ENCODE measurements around the gene APLP2. TPM values are rescaled to one million over a fixed set of nuclear protein-coding genes. Genes with fewer than 3 reads are reported as not detected.
A peak's percentile ranks its signal among the peaks of the same experiment; 100 is the strongest.

The APLP2 gene
- total and polyA plus RNA-seq, 4 donors, result 219 to 414 (median 386) TPM

DNA sequence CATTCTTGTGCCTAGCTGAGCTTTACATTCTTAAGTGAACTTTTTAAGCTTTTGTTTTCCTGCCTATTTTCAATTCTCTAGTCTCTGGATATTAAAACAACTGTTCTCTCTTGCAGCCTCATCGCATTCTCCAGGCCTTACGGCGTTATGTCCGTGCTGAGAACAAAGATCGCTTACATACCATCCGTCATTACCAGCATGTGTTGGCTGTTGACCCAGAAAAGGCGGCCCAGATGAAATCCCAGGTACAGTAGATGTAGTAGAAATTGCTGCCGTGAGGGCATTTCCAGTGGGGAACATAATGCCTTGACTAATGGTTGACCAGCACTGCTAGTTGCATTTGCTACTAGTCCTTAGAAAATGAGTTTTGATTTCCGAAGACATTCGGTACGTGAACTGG, 60.2 kb downstream of the APLP2 start:
- peaks cover 0 to 19% of the 10 kb centered on the region in 2 donors for H3K36me3 ChIP-seq (ENCODE audit: control insufficient read depth in 1 of 2, insufficient read depth in 2 of 2, low read length in 1 of 2)
- H3K4me3 ChIP-seq (ENCODE audit: low read length in 2 of 2), result no peak overlapping the region
- 79 to 80% methylated on average over 11 of the region's 11 CpGs for WGBS, 2 donors
- no peak overlapping the region for H3K27ac ChIP-seq (ENCODE audit: low read depth in 1 of 2, low read length in 2 of 2)
- DNase-seq (no peak), ATAC-seq (ENCODE audit: low FRiP score) (no peak)
- intact Hi-C loops (cut with DNase I), result loop anchor here (2.0 to 10.0 kb wide), 3 partner anchors 125 to 207 kb away; partner anchors contain the start of gene PRDM10 (in 2 of the 2)
- no peaks in the 10 kb centered on the region for H3K4me1 ChIP-seq (ENCODE audit: control insufficient read depth in 1 of 2, insufficient read depth in 2 of 2, low read length in 2 of 2)
- H3K27me3 ChIP-seq (ENCODE audit: control insufficient read depth in 1 of 2, insufficient read depth in 2 of 2, low read length in 1 of 2), result no peaks in the 10 kb centered on the region
- H3K9me3 ChIP-seq (ENCODE audit: control insufficient read depth, low read length), result no peaks in the 10 kb centered on the region

DNA sequence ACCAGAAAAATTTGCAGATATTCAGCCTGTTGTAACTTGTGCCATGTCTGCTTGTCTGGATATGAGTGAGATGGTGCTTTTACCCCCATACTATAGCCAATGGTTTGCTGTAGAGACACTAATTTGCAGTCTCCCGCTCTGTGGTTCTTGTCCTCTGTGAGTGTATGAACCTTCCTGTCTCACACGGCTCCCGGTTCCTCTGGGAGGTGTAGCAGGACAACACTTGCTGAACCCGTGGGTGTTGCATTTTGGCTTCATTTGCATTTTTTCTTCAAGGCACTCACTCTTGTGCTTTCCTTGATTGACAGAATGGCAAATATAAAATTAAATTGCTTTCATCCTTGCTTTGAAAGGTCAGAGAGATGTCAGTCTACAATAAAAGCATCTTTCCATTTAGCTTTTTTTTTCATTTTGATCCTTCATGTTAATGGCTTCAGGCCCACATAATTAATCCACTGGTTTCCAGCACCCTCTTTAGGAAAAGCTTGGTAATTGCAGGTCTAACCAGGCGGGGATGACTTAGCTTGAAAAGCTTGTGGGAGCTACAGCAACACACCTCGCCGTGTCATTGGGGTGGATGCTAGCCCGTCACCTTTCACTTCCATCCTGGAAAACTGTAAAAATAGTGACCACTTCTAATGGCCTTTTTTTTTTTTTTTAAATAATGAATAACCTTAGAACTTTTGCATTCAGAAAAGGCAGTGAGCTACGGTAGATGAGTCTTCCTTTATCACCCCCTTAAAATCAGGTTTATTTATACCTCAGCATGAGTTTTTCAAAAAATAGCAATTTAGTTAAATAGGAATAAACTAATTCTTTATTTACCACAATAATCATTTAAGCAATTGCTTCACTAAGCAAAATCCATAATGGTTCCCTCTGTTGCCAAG, 62.5 kb downstream of the APLP2 start:
- WGBS, 2 donors, result 54 to 55% methylated on average over 9 of the region's 9 CpGs
- Histone ChIP-seq H3K36me3 (ENCODE audit: control insufficient read depth in 1 of 2, insufficient read depth in 2 of 2, low read length in 1 of 2) (peaks cover 0 to 16% of the 10 kb centered on the region in 2 donors), H3K4me3 (ENCODE audit: low read length in 2 of 2) (no peak overlapping the region), H3K9me3 (ENCODE audit: control insufficient read depth, low read length) (no peaks in the 10 kb centered on the region), H3K27ac (ENCODE audit: low read depth in 1 of 2, low read length in 2 of 2) (no peak overlapping the region), H3K4me1 (ENCODE audit: control insufficient read depth in 1 of 2, insufficient read depth in 2 of 2, low read length in 2 of 2) (no peaks in the 10 kb centered on the region), H3K27me3 (ENCODE audit: control insufficient read depth in 1 of 2, insufficient read depth in 2 of 2, low read length in 1 of 2) (no peaks in the 10 kb centered on the region)
- DNase-seq (no peak), ATAC-seq (ENCODE audit: low FRiP score) (peak; percentile 83)
- intact Hi-C loops (cut with DNase I), result loop anchor here (2.0 to 5.0 kb wide), 3 partner anchors 130 to 209 kb away; partner anchors contain the start of gene PRDM10 (in 1 of the 2)

DNA sequence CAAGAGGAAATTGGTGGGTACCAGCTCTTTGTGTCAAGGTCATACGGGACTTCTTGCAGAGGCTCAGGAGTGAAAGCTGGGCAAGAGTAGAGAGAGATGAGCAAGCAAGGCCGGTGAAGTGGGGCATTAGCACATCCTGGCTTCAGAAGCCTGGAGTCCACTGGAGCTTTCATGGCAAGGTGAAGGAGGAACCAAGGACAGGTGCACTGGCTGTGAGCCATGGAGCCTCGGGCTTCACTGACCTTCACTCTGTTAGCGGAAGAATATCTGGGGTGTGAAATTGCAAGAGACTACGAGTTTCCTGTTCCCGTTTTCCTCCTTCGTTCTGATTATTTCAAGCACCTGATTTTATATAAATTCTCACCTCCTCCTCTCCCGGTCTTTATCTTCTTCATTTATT, 64.0 kb downstream of the APLP2 start:
- no peak overlapping the region for H3K27ac ChIP-seq (ENCODE audit: low read depth in 1 of 2, low read length in 2 of 2)
- ATAC-seq (ENCODE audit: low FRiP score), result no peak
- 92 to 94% methylated on average over 8 of the region's 8 CpGs for WGBS, 2 donors
- no peak for DNase-seq
- no peaks in the 10 kb centered on the region for H3K4me1 ChIP-seq (ENCODE audit: control insufficient read depth in 1 of 2, insufficient read depth in 2 of 2, low read length in 2 of 2)
- peaks cover 0 to 14% of the 10 kb centered on the region in 2 donors for H3K36me3 ChIP-seq (ENCODE audit: control insufficient read depth in 1 of 2, insufficient read depth in 2 of 2, low read length in 1 of 2)
- no peaks in the 10 kb centered on the region for H3K9me3 ChIP-seq (ENCODE audit: control insufficient read depth, low read length)
- no peak overlapping the region for H3K4me3 ChIP-seq (ENCODE audit: low read length in 2 of 2)
- intact Hi-C loops (cut with DNase I), result loop anchor here (2.0 to 5.0 kb wide), 2 partner anchors 131 to 209 kb away; partner anchors contain the start of gene PRDM10 (in 1 of the 2)
- no peaks in the 10 kb centered on the region for H3K27me3 ChIP-seq (ENCODE audit: control insufficient read depth in 1 of 2, insufficient read depth in 2 of 2, low read length in 1 of 2)

DNA sequence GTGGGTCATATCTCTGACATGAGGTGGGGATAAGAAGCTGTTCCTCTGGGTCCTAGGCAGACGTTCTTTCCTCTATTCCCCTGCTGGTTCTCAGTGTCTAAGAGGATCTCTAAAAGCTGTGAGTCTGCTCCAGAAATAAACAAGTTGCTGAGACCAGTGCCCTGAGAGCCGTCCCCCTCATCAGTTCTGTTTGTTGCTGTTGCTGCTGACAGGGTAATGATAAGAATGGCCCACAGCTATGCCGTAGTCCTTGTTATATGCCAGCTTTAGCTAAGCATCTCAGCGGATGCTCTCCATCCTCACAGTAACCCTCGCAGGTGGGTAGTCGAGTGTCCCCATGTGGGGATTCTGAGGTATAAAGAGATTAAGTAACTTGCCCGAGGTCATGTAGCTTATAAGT, 66.4 kb downstream of the APLP2 start:
- H3K4me3 ChIP-seq (ENCODE audit: low read length in 2 of 2), result no peak overlapping the region
- no peaks in the 10 kb centered on the region for H3K9me3 ChIP-seq (ENCODE audit: control insufficient read depth, low read length)
- no peaks in the 10 kb centered on the region for H3K27me3 ChIP-seq (ENCODE audit: control insufficient read depth in 1 of 2, insufficient read depth in 2 of 2, low read length in 1 of 2)
- ATAC-seq (ENCODE audit: low FRiP score) (no peak), DNase-seq (no peak)
- H3K27ac ChIP-seq (ENCODE audit: low read depth in 1 of 2, low read length in 2 of 2), result no peak overlapping the region
- H3K36me3 ChIP-seq (ENCODE audit: control insufficient read depth in 1 of 2, insufficient read depth in 2 of 2, low read length in 1 of 2), result peaks cover 0 to 8% of the 10 kb centered on the region in 2 donors
- intact Hi-C loops (cut with DNase I), result no loop called here
- H3K4me1 ChIP-seq (ENCODE audit: control insufficient read depth in 1 of 2, insufficient read depth in 2 of 2, low read length in 2 of 2), result no peaks in the 10 kb centered on the region
- 63 to 72% methylated on average over 7 of the region's 7 CpGs for WGBS, 2 donors

DNA sequence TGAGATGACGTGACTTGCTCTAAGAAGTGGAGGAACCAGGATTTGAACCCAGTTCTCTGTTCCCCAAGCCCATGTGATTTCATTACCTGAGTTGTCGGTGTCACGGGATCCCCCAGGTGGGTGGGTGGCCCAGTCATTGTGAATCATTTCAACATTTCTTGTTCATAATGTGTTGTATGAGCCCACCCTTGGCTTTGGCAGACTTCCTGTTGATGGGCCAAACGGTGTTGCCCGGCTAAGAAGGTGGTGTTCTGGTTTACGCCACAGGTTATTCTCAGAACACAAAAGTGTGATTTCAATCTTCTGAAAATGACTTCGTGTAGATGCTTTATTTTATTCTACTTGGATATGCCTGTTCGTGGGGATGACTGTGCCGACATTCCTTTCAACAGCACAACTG, 68.3 kb downstream of the APLP2 start:
- Histone ChIP-seq H3K4me3 (ENCODE audit: low read length in 2 of 2) (no peak overlapping the region), H3K9me3 (ENCODE audit: control insufficient read depth, low read length) (no peaks in the 10 kb centered on the region), H3K4me1 (ENCODE audit: control insufficient read depth in 1 of 2, insufficient read depth in 2 of 2, low read length in 2 of 2) (no peaks in the 10 kb centered on the region), H3K27me3 (ENCODE audit: control insufficient read depth in 1 of 2, insufficient read depth in 2 of 2, low read length in 1 of 2) (no peaks in the 10 kb centered on the region), H3K27ac (ENCODE audit: low read depth in 1 of 2, low read length in 2 of 2) (no peak overlapping the region), H3K36me3 (ENCODE audit: control insufficient read depth in 1 of 2, insufficient read depth in 2 of 2, low read length in 1 of 2) (peaks cover 0 to 10% of the 10 kb centered on the region in 2 donors)
- WGBS, 2 donors, result 88% methylated on average over 9 of the region's 9 CpGs
- intact Hi-C loops (cut with DNase I), result no loop called here
- ATAC-seq (ENCODE audit: low FRiP score) (no peak), DNase-seq (no peak)

DNA sequence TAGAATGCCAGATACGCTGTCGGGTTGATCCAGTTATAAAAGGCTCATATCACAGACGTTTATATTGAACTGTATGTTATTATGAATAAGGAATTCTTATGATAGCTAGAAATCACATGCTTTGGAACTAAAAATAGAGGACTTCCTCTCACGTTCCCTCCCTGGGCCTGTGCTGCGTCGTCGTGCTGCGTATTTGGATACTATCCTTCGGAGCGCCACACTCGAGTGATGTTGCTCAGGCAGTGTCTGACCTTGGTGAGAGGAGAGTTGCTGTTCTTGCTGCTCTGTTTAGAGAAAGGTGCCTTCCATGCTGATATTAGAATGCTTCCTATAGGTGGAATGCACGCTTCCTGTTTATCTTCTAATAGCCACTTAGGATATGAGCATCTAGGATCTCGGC, 69.7 kb downstream of the APLP2 start:
- Histone ChIP-seq H3K27ac (ENCODE audit: low read depth in 1 of 2, low read length in 2 of 2) (no peak overlapping the region), H3K9me3 (ENCODE audit: control insufficient read depth, low read length) (no peaks in the 10 kb centered on the region), H3K27me3 (ENCODE audit: control insufficient read depth in 1 of 2, insufficient read depth in 2 of 2, low read length in 1 of 2) (no peaks in the 10 kb centered on the region), H3K4me1 (ENCODE audit: control insufficient read depth in 1 of 2, insufficient read depth in 2 of 2, low read length in 2 of 2) (no peaks in the 10 kb centered on the region), H3K4me3 (ENCODE audit: low read length in 2 of 2) (no peak overlapping the region), H3K36me3 (ENCODE audit: control insufficient read depth in 1 of 2, insufficient read depth in 2 of 2, low read length in 1 of 2) (peaks cover 0 to 6% of the 10 kb centered on the region in 2 donors)
- WGBS, 2 donors, result 71 to 75% methylated on average over 13 of the region's 13 CpGs
- ATAC-seq (ENCODE audit: low FRiP score) (no peak), DNase-seq (no peak)
- intact Hi-C loops (cut with DNase I), result no loop called here

DNA sequence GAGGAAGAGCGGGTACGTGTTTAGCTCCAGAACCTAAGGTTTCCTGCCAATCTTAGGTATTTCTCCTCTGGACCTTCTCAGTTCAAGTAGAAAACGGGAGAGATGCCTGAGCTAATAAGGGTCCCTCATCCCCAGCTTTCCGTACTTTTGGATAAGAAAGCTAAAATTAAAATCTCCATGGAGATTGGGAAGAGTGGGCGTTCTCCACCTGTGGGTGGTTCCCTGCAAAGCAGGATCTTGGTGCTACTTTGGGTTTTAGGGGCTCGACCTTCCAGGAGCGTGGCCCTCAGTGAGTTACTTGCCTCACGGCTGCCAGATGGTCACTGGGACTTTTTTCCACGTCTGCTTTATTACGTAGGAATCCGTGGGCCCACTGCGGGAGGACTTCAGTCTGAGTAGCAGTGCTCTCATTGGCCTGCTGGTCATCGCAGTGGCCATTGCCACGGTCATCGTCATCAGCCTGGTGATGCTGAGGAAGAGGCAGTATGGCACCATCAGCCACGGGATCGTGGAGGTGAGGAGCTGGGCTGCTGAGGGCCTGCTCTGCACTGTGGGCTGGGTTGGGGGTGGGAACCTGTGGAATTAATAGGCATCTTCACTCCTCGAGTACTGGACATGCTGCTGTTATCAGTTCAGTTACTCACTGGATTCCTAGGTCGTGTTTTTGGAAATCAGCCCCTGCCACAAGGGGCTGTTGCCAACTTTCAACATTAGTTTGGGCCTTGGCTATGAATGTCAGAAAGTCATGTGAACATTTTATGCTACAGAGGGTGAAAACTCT, 72.1 kb downstream of the APLP2 start:
- Histone ChIP-seq H3K27me3 (ENCODE audit: control insufficient read depth in 1 of 2, insufficient read depth in 2 of 2, low read length in 1 of 2) (no peaks in the 10 kb centered on the region), H3K36me3 (ENCODE audit: control insufficient read depth in 1 of 2, insufficient read depth in 2 of 2, low read length in 1 of 2) (peaks cover 0 to 4% of the 10 kb centered on the region in 2 donors), H3K4me3 (ENCODE audit: low read length in 2 of 2) (no peak overlapping the region), H3K4me1 (ENCODE audit: control insufficient read depth in 1 of 2, insufficient read depth in 2 of 2, low read length in 2 of 2) (no peaks in the 10 kb centered on the region), H3K27ac (ENCODE audit: low read depth in 1 of 2, low read length in 2 of 2) (no peak overlapping the region), H3K9me3 (ENCODE audit: control insufficient read depth, low read length) (no peaks in the 10 kb centered on the region)
- ATAC-seq (ENCODE audit: low FRiP score) (no peak), DNase-seq (no peak)
- intact Hi-C loops (cut with DNase I), result no loop called here
- 80 to 81% methylated on average over 19 of the region's 19 CpGs for WGBS, 2 donors

DNA sequence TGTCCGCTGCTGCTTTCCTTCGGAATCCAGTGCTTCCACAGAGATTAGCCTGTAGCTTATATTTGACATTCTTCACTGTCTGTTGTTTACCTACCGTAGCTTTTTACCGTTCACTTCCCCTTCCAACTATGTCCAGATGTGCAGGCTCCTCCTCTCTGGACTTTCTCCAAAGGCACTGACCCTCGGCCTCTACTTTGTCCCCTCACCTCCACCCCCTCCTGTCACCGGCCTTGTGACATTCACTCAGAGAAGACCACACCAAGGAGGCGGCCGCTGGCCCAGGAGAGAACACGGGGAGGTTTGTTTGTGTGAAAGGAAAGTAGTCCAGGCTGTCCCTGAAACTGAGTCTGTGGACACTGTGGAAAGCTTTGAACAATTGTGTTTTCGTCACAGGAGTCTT, 74.4 kb downstream of the APLP2 start:
- ATAC-seq (ENCODE audit: low FRiP score) (no peak), DNase-seq (no peak)
- no peaks in the 10 kb centered on the region for H3K9me3 ChIP-seq (ENCODE audit: control insufficient read depth, low read length)
- no peaks in the 10 kb centered on the region for H3K27me3 ChIP-seq (ENCODE audit: control insufficient read depth in 1 of 2, insufficient read depth in 2 of 2, low read length in 1 of 2)
- no peaks in the 10 kb centered on the region for H3K4me1 ChIP-seq (ENCODE audit: control insufficient read depth in 1 of 2, insufficient read depth in 2 of 2, low read length in 2 of 2)
- intact Hi-C loops (cut with DNase I), result no loop called here
- no peak overlapping the region for H3K27ac ChIP-seq (ENCODE audit: low read depth in 1 of 2, low read length in 2 of 2)
- WGBS, 2 donors, result 71 to 74% methylated on average over 10 of the region's 10 CpGs
- peaks cover 0 to 2% of the 10 kb centered on the region in 2 donors for H3K36me3 ChIP-seq (ENCODE audit: control insufficient read depth in 1 of 2, insufficient read depth in 2 of 2, low read length in 1 of 2)
- H3K4me3 ChIP-seq (ENCODE audit: low read length in 2 of 2), result no peak overlapping the region

Data from aorta (tissue), 5 donors.